ENCODE data around the gene EMP3. TPM values are rescaled to one million over a fixed set of nuclear protein-coding genes. Genes with fewer than 3 reads are reported as not detected.

EMP3 gene
- total and polyA plus RNA-seq, 2 experiments from 2014 or later: 6.0 to 25.1 TPM

GRCh38 chr19:48338802-48339503 lies 13.6 kb downstream of the EMP3 start:
- H2AFZ ChIP-seq: no peak overlapping the region
- no peaks in the 10 kb centered on the region for H3K4me1 ChIP-seq (ENCODE audit: insufficient read depth)
- H3K79me2 ChIP-seq (replicated peaks; ENCODE audit: insufficient read depth): no peaks in the 10 kb centered on the region
- TF ChIP-seq JUNB (IDR thresholded peaks at IDR 0.05; ENCODE audit: unreplicated experiment) (no peak), EZH2 (IDR thresholded peaks at IDR 0.05; ENCODE audit: low read depth, unreplicated experiment) (no peak), ZNF462 (CRISPR knock-in tag; IDR thresholded peaks at IDR 0.05) (no peak), CTCF (conservative IDR thresholded peaks at IDR 0.05; ENCODE audit: low read depth in 2 of 2) (peak in 1 of 2 experiments; percentile 70; a peak in 2 of 4 replicates), POLR2AphosphoS5 (IDR thresholded peaks at IDR 0.05; ENCODE audit: low read depth) (no peak)
- no peaks in the 10 kb centered on the region for H3K9me2 ChIP-seq (ENCODE audit: insufficient read depth)
- no peak overlapping the region for H3K4me2 ChIP-seq
- Mint-ChIP-seq H3K27ac (no peak overlapping the region), H3K27me3 (ENCODE audit: insufficient read depth, low read depth, poor library complexity) (peaks cover 15% of the 10 kb centered on the region), H3K9me3 (no peaks in the 10 kb centered on the region), H3K4me3 (no peak overlapping the region; the same call in 2 of the 3 replicates), H3K36me3 (ENCODE audit: low read depth) (no peaks in the 10 kb centered on the region), H3K4me1 (no peaks in the 10 kb centered on the region; the same call in 2 of the 3 replicates)
- no peaks in the 10 kb centered on the region for H3K27me3 ChIP-seq (ENCODE audit: insufficient read depth)
- ATAC-seq (no peak; the same call in 2 of the 3 replicates), DNase-seq (ENCODE audit: low spot score) (no peak)
- H3K4me3 ChIP-seq: no peak overlapping the region
- H4K20me1 ChIP-seq (replicated peaks; ENCODE audit: insufficient read depth): no peaks in the 10 kb centered on the region
- no peak overlapping the region for H3K27ac ChIP-seq (ENCODE audit: low read depth)
- no peaks in the 10 kb centered on the region for H3K36me3 ChIP-seq (ENCODE audit: insufficient read depth)
- H3F3A ChIP-seq (replicated peaks; ENCODE audit: low read depth): 0 out of 2 replicates have a peak, but pooled peaks cover 3% of the 10 kb centered on the region

Data from GM23338 (cell line).